Naive thymus-derived CD4-positive, alpha-beta T cell (primary cell): ENCODE results near the gene CROT. TPM values are rescaled to one million over a fixed set of nuclear protein-coding genes. Genes with fewer than 3 reads are reported as not detected.

Experiments
- ATAC-seq: fragments of 150-1000 bp; cut with Tn5 transposase; 2 replicates; pipeline ENCODE4 v1.10.0; 2021; ENCODE audit warnings: mild to moderate bottlenecking, moderate library complexity
- CTCF ChIA-PET: fragments of 350-600 bp; sonication (Branson Sonifier 250); formaldehyde crosslinking; loops from one replicate; lab custom pipeline; 2021; ENCODE audit warnings: antibody characterized with exemption; lab: Charles Lee
- POLR2A ChIA-PET: fragments of 350-600 bp; sonication (Branson Sonifier 250); formaldehyde crosslinking; loops from one replicate; lab custom pipeline; 2021; ENCODE audit warnings: antibody characterized with exemption, inconsistent platforms; lab: Charles Lee
- DNase-seq, 9 donors: peaks; one replicate each; pipeline versions ENCODE4 v3.0.0 to v3.0.0-alpha.2; 2020 to 2022; ENCODE audit warnings: mixed read lengths in 1 of 9
- H3K27ac ChIP-seq: one replicate; pipeline ENCODE4 v1.7.0; 2013; ENCODE audit warnings: mild to moderate bottlenecking, low read depth, low read length, moderate library complexity
- H3K27me3 ChIP-seq, 2 donors: one replicate each; pipeline ENCODE4 v1.7.0; 2013; ENCODE audit warnings: low read length in 2 of 2, mild to moderate bottlenecking in 2 of 2, moderate library complexity in 2 of 2; ENCODE audit not compliant: control insufficient read depth in 2 of 2, insufficient read depth in 2 of 2
- H3K36me3 ChIP-seq, 3 experiments: 1 replicate in 2 of 3; 2 replicates in 1 of 3; pipeline ENCODE4 v1.7.0; 2013; ENCODE audit warnings: low read length in 3 of 3, mild to moderate bottlenecking in 3 of 3, moderate library complexity in 1 of 3; ENCODE audit not compliant: insufficient read depth in 3 of 3, control insufficient read depth in 2 of 3
- H3K4me1 ChIP-seq, 2 donors: one replicate each; pipeline ENCODE4 v1.7.0; 2013; ENCODE audit warnings: low read length in 2 of 2, mild to moderate bottlenecking in 2 of 2, moderate library complexity in 1 of 2; ENCODE audit not compliant: control insufficient read depth in 2 of 2, insufficient read depth in 2 of 2
- H3K4me3 ChIP-seq: 2 replicates; pipeline ENCODE4 v1.7.0; 2013; ENCODE audit warnings: mild to moderate bottlenecking, low read length
- H3K9me3 ChIP-seq, 3 experiments: 1 replicate in 2 of 3; 2 replicates in 1 of 3; pipeline ENCODE4 v1.7.0; 2013; ENCODE audit warnings: low read length in 3 of 3; ENCODE audit not compliant: control insufficient read depth in 2 of 3
- H3K27ac Mint-ChIP-seq, 9 donors: one replicate each; pipeline ENCODE4 v1.8.0; 2020 to 2022; ENCODE audit warnings: mixed read lengths in 9 of 9, mild to moderate bottlenecking in 8 of 9, moderate library complexity in 5 of 9, inconsistent platforms in 2 of 9
- H3K27me3 Mint-ChIP-seq, 5 donors: one replicate each; pipeline ENCODE4 v1.8.0; 2021 to 2022; ENCODE audit warnings: mixed read lengths in 5 of 5, mild to moderate bottlenecking in 1 of 5
- H3K36me3 Mint-ChIP-seq, 5 donors: one replicate each; pipeline ENCODE4 v1.8.0; 2020 to 2022; ENCODE audit warnings: mixed read lengths in 5 of 5, mild to moderate bottlenecking in 3 of 5, inconsistent platforms in 1 of 5
- H3K4me1 Mint-ChIP-seq, 7 donors: one replicate each; pipeline ENCODE4 v1.8.0; 2020 to 2022; ENCODE audit warnings: mixed read lengths in 7 of 7, mild to moderate bottlenecking in 3 of 7, inconsistent platforms in 1 of 7
- H3K4me3 Mint-ChIP-seq, 10 donors: one replicate each; pipeline ENCODE4 v1.8.0; 2020 to 2022; ENCODE audit warnings: mild to moderate bottlenecking in 10 of 10, mixed read lengths in 10 of 10, moderate library complexity in 6 of 10, inconsistent platforms in 2 of 10
- H3K9me3 Mint-ChIP-seq, 11 donors: one replicate each; pipeline ENCODE4 v1.8.0; 2020 to 2022; ENCODE audit warnings: mixed read lengths in 11 of 11, mild to moderate bottlenecking in 4 of 11, inconsistent platforms in 1 of 11, moderate library complexity in 1 of 11
- intact Hi-C, 2 donors: fragments of 100-400 bp; cut with micrococcal nuclease; formaldehyde crosslinking; loops; one replicate each; pipeline ENCODE4 v1.15.1; 2023
- polyA plus RNA-seq, 2 donors: library from polyadenylated mRNA; unstranded; fragments of 300-500 nt; fragmentation: Illumina TruSeq; gene quantifications; one replicate each; pipeline ENCODE4 v1.2.3, GENCODE V29; 2021
- total RNA-seq, 6 experiments: library from RNA in 5 of 6; stranded (reverse) in 5 of 6; gene quantifications; 1 replicate in 5 of 6; 2 replicates in 1 of 6; pipeline ENCODE4 v1.2.3 and lab custom pipeline; 2021 to 2026

Gene CROT
- total RNA-seq (10 to 100 TPM in 3 of 5 experiments, 1 to 10 TPM in 2; 7.7 to 15.2 (median 11.3) TPM), polyA plus RNA-seq (1 to 10 TPM; 5.6 to 5.7 TPM), total RNA-seq (lab: John Stamatoyannopoulos, UW) (11.6 reads per million, percentile 39 among the genes with 10 or more reads in this experiment)

- intact Hi-C loops: loop anchor here (1.0 to 5.0 kb wide), 17 partner anchors 23 to 875 kb away; partner anchors contain the start of genes DMTF1 (in 2 of the 2), RUNDC3B (in 2 of the 2), TMEM243 (in 2 of the 2) and ABCB1 (in 1 of the 2)
- Mint-ChIP-seq H3K4me3 (peak within 1 kb of the TSS; percentile 81 to 100 (median 92)), H3K9me3 (peaks cover 0 to under 1% (median 0%) of the 10 kb centered on the region in 11 donors), H3K27ac (peak within 1 kb of the TSS; percentile 88 to 98 (median 96)), H3K27me3 (no peaks in the 10 kb centered on the region), H3K4me1 (peaks cover 12 to 56% (median 46%) of the 10 kb centered on the region in 7 donors), H3K36me3 (peaks cover 7 to 38% (median 30%) of the 10 kb centered on the region in 5 donors)
- DNase-seq (peak; percentile 85 to 94 (median 92)), ATAC-seq (peak; percentile 99)
- Histone ChIP-seq H3K36me3 (peaks cover 1 to 19% (median 7%) of the 10 kb centered on the region in 3 experiments), H3K27ac (peak within 1 kb of the TSS; percentile 87), H3K27me3 (no peaks in the 10 kb centered on the region), H3K4me1 (peaks cover 10% of the 10 kb centered on the region in 2 donors), H3K9me3 (no peaks in the 10 kb centered on the region), H3K4me3 (peak within 1 kb of the TSS; percentile 86)
- POLR2A ChIA-PET: interaction anchor here (0.7 to 1.9 kb wide), 8 partner anchors 26 to 289 kb away, joined by 3 to 7 read pairs (median 4); partner anchors contain the start of genes DMTF1 and TMEM243
- CTCF ChIA-PET: interaction anchor here (0.5 to 0.7 kb wide), 2 partner anchors 35 to 202 kb away, joined by 3 read pairs; no protein-coding TSS in a partner anchor
Observed at GRCh38 chr7:87345166-87345927, at the start of gene CROT. CROT (plus strand) TSS chr7:87345664; CDS start chr7:87349069, 3,405 bp downstream.

- Histone ChIP-seq H3K4me3 (no peak overlapping the region), H3K36me3 (no peaks in the 10 kb centered on the region), H3K27ac (no peak overlapping the region), H3K9me3 (no peaks in the 10 kb centered on the region), H3K27me3 (no peaks in the 10 kb centered on the region), H3K4me1 (no peaks in the 10 kb centered on the region)
- Mint-ChIP-seq H3K27ac (no peak overlapping the region), H3K4me3 (no peak overlapping the region), H3K9me3 (peaks cover 2 to 28% (median 8%) of the 10 kb centered on the region in 11 donors), H3K27me3 (peaks cover 0 to 12% (median 0%) of the 10 kb centered on the region in 5 donors), H3K4me1 (no peaks in the 10 kb centered on the region), H3K36me3 (peaks cover 0 to 6% (median 0%) of the 10 kb centered on the region in 5 donors)
- ChIA-PET CTCF (no interaction called here), POLR2A (no interaction called here)
- ATAC-seq: no peak
- no peak for DNase-seq
- intact Hi-C loops: no loop called here
Observed at GRCh38 chr7:87300756-87301155, 44.7 kb upstream of the CROT start.

GRCh38 chr7:87310790-87311419, 34.6 kb upstream of the CROT start:
- no peak overlapping the region for H3K27ac Mint-ChIP-seq
- POLR2A ChIA-PET: no interaction called here
- ATAC-seq: no peak
- H3K36me3 Mint-ChIP-seq: no peaks in the 10 kb centered on the region
- peaks cover 0 to 21% (median 0%) of the 10 kb centered on the region in 5 donors for H3K27me3 Mint-ChIP-seq
- no peaks in the 10 kb centered on the region for H3K9me3 Mint-ChIP-seq
- H3K4me3 Mint-ChIP-seq: no peak overlapping the region
- DNase-seq: no peak
- no peak overlapping the region for H3K27ac ChIP-seq
- no peak overlapping the region for H3K4me3 ChIP-seq
- H3K4me1 ChIP-seq: no peaks in the 10 kb centered on the region
- no peaks in the 10 kb centered on the region for H3K4me1 Mint-ChIP-seq
- H3K27me3 ChIP-seq: no peaks in the 10 kb centered on the region
- CTCF ChIA-PET: interaction anchor here (1.0 to 1.2 kb wide), 2 partner anchors 34 to 105 kb away, joined by 3 read pairs; no protein-coding TSS in a partner anchor
- intact Hi-C loops: loop anchor here in 1 of 2 donors (5.0 to 10.0 kb wide), 2 partner anchors 251 to 314 kb away; partner anchors contain the start of gene RUNDC3B
- H3K36me3 ChIP-seq: no peaks in the 10 kb centered on the region
- no peaks in the 10 kb centered on the region for H3K9me3 ChIP-seq

GRCh38 chr7:87312215-87312865, 33.1 kb upstream of the CROT start:
- Mint-ChIP-seq H3K27ac (no peak overlapping the region), H3K27me3 (peaks cover 0 to 12% (median 0%) of the 10 kb centered on the region in 5 donors), H3K4me1 (peaks cover 0 to 3% (median 0%) of the 10 kb centered on the region in 7 donors), H3K4me3 (no peak overlapping the region), H3K36me3 (no peaks in the 10 kb centered on the region), H3K9me3 (no peaks in the 10 kb centered on the region)
- DNase-seq (peak; percentile 25 to 70 (median 55)), ATAC-seq (peak; percentile 98)
- no peak overlapping the region for H3K27ac ChIP-seq
- H3K27me3 ChIP-seq: no peaks in the 10 kb centered on the region
- H3K36me3 ChIP-seq: no peaks in the 10 kb centered on the region
- H3K4me1 ChIP-seq: peaks cover 0 to 4% of the 10 kb centered on the region in 2 donors
- intact Hi-C loops: loop anchor here (1.0 to 10.0 kb wide), 9 partner anchors 32 to 798 kb away; partner anchors contain the start of genes CROT (in 2 of the 2) and RUNDC3B (in 1 of the 2)
- no peaks in the 10 kb centered on the region for H3K9me3 ChIP-seq
- ChIA-PET CTCF (interaction anchor here (0.6 to 2.0 kb wide), 6 partner anchors 87 to 574 kb away, joined by 3 to 16 read pairs (median 4); no protein-coding TSS in a partner anchor), POLR2A (no interaction called here)
- H3K4me3 ChIP-seq: no peak overlapping the region

GRCh38 chr7:87316097-87316700, 29.3 kb upstream of the CROT start:
- peaks cover 0 to 5% (median 0%) of the 10 kb centered on the region in 5 donors for H3K27me3 Mint-ChIP-seq
- intact Hi-C loops: loop anchor here in 1 of 2 donors (10.0 kb wide), 1 partner anchor 309 kb away; the partner anchor contains the start of gene RUNDC3B
- no peak overlapping the region for H3K27ac Mint-ChIP-seq
- no peak overlapping the region for H3K27ac ChIP-seq
- ATAC-seq (no peak), DNase-seq (no peak)
- no peak overlapping the region for H3K4me3 Mint-ChIP-seq
- peaks cover 0 to 3% (median 0%) of the 10 kb centered on the region in 11 donors for H3K9me3 Mint-ChIP-seq
- peaks cover 0 to 4% (median 0%) of the 10 kb centered on the region in 5 donors for H3K36me3 Mint-ChIP-seq
- peaks cover 0 to 15% (median 0%) of the 10 kb centered on the region in 7 donors for H3K4me1 Mint-ChIP-seq
- ChIA-PET CTCF (no interaction called here), POLR2A (no interaction called here)
- H3K27me3 ChIP-seq: no peaks in the 10 kb centered on the region
- H3K4me3 ChIP-seq: no peak overlapping the region
- H3K4me1 ChIP-seq: peaks cover 0 to 8% of the 10 kb centered on the region in 2 donors
- H3K9me3 ChIP-seq: no peaks in the 10 kb centered on the region
- H3K36me3 ChIP-seq: no peaks in the 10 kb centered on the region
